Renal cortical epithelial cell (primary cell): Measurements from ENCODE around the gene ZNF844. TPM values are rescaled to one million over a fixed set of nuclear protein-coding genes. Genes with fewer than 3 reads are reported as not detected.
"Not testable (repeated sequence)": the region's sequence is repeated elsewhere in the genome, so short reads cannot be mapped to it uniquely, and the experiment has no call there.

Source experiments
- DNase-seq: peaks from one replicate; pipeline ENCODE4 v3.0.0-alpha.2; 2011; ENCODE audit warnings: low read depth
- total RNA-seq: library from RNA; depleted of rRNA; stranded (reverse); fragments of >200 nt; gene quantifications from 2 replicates; pipeline ENCODE4 v1.2.3, GENCODE V29; 2014

ZNF844 gene
- total RNA-seq, 1 donor from 2014 or later: 11.7 TPM

DNA sequence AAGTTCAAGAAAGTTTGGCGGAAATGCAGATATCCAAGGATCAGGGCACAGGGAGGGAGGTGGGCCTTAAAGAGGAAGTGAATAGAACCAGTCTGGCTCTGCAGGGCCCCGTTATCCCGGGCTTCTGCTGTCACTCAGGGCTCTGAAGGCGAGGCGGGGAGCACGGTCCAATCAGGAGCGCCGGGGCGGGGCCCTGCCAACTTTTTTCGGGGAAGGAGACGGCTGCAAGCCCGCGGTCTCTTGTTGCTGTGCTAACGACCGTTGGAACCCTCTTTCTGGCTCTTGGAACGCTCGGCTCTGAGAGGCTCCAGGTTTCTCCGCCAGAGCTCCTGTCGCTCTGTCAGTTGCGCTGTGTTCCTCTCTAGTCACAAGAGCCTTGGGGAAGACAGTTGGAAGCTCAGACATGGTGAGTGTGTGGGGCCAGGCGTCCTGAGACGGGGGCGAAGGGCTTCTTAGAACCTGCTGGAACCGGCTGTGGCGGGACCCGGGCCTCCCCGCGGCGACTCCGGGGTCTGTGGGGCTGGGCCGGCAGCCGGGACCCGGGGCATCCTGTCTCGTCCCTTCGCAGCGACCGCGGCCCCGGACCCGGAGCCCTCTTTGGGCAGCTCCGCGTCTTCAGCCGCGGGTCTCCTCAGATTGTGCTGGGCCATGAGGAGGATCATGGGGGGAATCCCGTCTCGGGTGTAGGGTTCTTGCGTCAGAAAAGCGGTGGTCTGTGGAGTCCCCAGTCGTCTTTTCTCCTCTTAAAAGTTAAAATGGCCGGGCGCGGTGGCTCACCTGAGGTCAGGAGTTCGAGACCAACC is 27.7 kb downstream of the ZNF844 start:
- peak; percentile 39 for DNase-seq

DNA sequence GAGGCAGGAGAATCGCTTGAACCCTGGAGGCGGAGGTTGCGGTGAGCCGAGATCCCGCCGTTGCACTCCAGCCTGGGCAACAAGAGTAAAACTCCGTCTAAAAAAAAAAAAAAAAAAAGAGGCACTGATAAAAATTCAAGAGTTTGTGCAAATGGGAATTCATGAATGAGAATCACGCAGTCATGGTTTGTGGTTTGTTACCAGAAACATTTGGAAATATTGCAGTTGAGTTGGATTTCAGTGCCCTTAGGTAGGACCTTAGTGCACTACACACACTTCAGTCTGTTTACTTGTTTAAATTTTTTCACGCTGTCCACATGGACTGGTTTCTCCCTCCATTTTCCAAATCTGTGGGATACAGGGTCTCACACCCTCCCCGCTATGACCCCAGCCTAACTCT is 28.4 kb downstream of the ZNF844 start:
- no peak for DNase-seq

DNA sequence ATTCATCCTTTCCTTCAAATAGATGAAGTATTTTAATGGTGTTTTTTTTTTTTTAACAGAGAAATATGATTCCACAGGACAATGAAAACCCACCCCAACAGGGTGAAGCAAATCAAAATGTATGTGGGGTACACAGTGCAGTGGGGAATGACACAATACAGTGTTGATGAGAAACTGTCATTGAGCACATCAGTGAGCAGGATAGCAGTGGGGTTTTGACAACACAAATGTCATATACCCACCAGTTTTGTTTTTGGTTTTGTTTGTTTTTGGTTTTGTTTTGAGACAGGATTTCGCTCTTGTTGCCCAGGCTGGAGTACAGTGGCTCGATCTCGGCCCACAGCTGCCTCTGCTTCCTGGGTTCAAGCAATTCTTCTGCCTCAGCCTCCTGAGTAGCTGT is 29.2 kb downstream of the ZNF844 start:
- DNase-seq: no peak

DNA sequence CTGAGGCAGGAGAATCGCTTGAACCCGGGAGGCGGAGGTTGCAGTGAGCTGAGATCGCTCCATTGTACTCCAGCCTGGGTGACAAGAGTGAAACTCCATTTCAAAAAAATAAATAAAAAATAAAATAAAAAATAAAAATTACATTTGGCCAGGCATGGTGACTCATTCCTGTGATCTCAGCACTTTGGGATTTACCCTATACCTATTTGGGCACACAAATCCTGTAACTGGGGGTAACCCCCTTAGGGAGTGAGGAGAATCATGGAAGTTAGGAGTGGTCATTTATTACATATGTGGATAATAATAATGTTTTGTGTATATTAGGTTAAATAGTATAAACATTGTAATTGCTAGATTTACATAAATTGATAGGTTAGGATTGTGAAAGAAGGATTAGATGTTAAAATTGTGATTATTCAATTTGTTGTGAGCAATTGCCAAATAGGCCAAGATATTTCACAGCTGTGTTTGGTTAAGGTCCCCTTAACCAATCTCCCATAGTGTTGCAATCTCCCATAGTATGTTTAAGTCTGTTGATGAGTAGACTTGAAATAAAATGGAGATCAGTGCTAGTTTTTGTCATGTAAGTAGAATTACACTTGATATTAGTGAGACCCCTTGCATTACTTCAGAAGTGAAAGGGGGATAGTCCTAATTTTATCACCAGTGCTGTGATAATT is 30.7 kb downstream of the ZNF844 start:
- no peak for DNase-seq

DNA sequence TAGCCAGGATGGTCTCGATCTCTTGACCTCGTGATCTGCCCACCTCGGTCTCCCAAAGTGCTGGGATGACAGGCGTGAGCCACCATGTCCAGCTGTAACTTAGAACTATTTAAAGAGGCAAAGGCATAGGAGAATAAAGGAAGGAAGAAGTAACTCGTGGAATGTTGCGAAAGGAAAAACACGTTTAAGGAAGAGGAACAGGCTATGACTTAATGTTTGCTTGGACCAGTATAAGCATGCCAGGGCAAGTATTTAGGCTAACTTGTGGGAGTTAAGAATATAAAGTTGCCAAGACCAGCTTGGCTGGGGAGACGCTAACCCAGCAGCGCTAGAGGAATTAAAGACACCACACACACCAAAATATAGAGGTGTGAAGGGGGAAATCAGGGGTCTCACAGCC is 33.5 kb downstream of the ZNF844 start:
- DNase-seq: no peak

DNA sequence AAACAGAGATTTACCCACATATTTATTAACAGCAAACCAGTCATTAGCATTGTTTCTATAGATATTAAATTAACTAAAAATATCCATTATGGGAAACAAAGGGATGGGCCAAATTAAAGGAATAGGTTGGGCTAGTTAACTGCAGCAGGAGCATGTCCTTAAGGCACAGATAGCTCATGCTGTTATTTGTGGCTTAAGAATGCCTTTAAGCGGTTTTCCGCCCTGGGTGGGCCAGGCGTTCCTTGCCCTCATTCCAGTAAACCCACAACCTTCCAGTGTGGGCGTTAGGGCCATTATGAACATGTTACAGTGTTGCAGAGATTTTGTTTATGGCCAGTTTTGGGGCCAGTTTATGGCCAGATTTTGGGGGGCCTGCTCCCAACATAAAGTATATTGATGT is 39.4 kb downstream of the ZNF844 start:
- DNase-seq: not testable (repeated sequence)

DNA sequence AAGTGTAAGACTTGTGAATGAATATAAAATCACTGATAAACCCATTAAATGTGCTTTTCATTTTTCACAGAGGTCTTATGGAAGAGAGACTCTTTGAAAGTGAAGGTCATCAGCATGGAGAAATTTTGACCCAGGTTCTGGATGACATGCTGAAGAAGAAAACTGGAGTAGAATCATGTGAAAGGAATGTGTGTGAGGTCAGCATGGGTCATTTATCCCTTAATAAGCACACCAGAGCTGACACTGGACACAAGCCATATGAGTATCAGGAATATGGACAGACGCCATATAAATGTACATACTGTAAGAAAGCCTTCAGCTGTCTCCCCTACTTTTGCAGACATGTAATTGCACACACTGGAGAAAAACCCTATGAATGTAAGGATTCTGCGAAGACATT is 46.6 kb downstream of the ZNF844 start:
- no peak for DNase-seq

DNA sequence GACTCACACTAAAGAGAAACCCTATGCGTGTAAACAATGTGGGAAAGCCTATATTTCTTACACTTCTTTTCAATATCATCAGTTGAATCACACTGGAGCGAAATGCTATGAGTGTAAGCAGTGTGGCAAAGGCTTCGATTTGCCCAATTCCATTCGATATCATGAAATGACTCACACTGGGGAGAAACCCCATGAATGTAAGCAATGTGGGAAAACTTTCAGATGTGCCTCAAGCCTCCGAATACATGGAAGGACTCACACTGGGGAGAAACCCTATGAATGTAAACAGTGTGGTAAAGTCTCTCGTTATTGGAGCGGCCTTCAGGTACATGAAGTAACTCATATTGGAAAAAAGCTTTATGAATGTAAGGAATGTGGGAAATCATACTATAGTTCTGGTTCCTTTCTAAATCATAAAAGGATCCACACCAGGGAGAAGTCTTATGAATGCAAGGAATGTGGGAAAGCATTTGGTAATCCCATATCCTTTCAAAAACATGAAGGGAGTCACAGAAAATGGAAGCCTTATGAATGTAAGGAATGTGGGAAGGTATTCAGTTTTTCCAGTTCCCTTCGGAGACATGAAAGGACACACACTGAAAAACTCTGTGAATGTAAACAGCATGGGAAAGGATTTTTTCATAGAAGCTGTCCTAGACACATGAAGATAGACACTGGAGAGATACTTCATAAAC is 47.6 kb downstream of the ZNF844 start:
- DNase-seq: no peak

DNA sequence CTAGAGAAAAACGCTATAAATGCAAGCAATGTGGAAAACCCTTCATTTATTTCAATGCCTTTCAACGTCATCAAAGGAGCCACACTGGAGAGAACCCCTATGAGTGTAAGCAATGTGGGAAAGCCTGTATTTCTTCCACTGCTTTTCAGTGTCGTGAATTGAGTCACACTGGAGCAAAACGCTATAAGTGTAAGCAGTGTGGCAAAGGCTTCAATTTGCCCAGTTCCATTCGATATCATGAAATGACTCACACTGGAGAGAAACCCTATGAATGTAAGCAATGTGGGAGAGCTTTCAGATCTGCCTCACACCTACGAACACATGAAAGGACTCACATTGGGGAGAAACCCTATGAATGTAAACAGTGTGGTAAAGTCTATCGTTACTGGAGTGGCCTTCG is 48.2 kb downstream of the ZNF844 start:
- DNase-seq: no peak

DNA sequence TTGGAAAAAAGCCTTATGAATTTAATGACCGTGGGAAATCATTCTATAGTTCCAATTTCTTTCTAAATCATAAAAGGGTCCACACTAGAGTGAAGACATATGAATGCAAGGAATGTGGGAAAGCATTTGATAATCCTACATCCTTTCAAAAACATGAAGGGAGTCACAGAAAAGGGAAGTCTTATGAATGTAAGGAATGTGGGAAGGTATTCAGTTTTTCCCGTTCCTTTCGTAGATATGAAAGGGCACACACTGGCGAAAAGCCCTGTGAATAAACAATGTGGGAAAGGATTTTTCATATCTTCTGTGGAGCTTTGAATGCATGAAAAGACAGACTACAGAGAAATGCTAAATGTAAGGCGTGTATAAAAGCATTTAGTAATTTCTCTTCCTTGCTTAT is 48.6 kb downstream of the ZNF844 start:
- DNase-seq: no peak

DNA sequence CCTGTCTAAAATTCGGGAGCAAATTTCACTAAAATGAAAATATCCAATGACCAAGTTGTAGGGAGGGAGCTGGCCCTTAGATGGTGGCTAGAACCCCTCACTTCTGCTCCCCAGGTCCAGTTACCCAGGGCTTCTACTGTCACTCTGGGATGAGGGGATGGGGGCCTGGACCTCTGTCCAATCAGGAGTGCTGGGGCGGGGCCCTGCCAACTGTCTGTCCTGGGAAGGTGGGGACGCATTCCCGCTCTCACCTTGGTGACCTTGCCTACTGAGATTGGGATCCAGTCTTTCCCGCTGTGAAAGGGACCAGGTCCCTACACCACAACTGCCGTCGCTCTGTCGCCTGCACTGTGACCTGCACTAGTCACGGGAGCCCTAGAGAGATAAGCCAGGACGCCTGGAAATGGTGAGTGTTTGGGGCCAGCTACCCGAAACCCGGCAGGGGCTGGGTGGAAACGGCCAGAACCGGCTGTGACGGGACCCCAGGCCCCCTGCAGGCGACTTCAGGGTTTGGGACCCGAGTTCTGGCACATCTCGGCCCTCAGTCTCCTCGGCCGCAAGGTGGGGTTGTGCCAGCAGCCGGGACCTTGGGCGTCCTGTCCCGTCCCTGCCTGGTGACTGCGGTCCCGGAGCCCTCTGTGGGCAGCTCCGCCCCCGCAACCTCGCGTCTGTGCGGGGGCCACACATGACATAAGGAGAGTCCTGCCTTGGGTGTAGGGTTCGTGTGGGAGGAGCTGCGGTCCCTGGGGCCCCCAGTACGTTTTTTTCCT is 52.9 kb downstream of the ZNF844 start:
- no peak for DNase-seq

DNA sequence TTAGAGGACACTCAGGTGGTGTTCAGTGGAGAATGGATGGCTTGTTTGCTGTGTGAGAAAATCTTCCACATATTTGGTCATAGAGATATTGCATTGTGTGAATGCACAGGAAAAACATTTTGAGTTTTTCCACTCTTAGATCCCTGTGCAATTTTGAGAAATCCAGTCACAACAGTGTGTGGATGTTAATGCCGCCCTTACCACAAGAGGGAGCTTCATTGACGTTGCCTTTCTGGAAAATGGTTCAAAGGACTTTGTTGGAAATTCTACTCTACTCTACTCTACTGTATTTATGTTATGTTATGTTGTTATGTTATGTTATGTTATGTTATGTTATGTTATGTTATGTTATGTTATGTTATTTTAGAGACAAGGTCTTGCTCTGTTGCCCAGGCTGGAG is 62.2 kb downstream of the ZNF844 start:
- no peak for DNase-seq

Other genes with a start within 250 kb of the ZNF844 start
- 3.8 and 12.9 TPM in 2 replicates for gene ZNF439, start 216.0 kb upstream of the ZNF844 start, total RNA-seq
- gene ZNF69, start 176.9 kb upstream of the ZNF844 start, total RNA-seq: 20.7 and 43.7 TPM in 2 replicates
- gene ZNF700, start 139.6 kb upstream of the ZNF844 start, total RNA-seq: 10.1 and 23.2 TPM in 2 replicates
- gene ZNF763, start 99.7 kb upstream of the ZNF844 start, total RNA-seq: 1.7 and 5.0 TPM in 2 replicates
- gene ZNF433, start 29.1 kb upstream of the ZNF844 start, total RNA-seq: 4.3 and 7.9 TPM in 2 replicates
- gene ZNF878, start 11.8 kb upstream of the ZNF844 start, total RNA-seq: 0.17 and 1.0 TPM in 2 replicates
- gene ZNF20, start 75.6 kb downstream of the ZNF844 start, total RNA-seq: 8.2 and 16.3 TPM in 2 replicates
- 7.8 and 17.4 TPM in 2 replicates for gene ZNF625, start 92.0 kb downstream of the ZNF844 start, total RNA-seq
- gene ZNF136, start 98.4 kb downstream of the ZNF844 start, total RNA-seq: 5.9 and 16.1 TPM in 2 replicates
- gene ZNF44, start 230.2 kb downstream of the ZNF844 start, total RNA-seq: 8.3 and 27.6 TPM in 2 replicates